Measurements from ENCODE around the gene RS1.

Gene RS1

DNA sequence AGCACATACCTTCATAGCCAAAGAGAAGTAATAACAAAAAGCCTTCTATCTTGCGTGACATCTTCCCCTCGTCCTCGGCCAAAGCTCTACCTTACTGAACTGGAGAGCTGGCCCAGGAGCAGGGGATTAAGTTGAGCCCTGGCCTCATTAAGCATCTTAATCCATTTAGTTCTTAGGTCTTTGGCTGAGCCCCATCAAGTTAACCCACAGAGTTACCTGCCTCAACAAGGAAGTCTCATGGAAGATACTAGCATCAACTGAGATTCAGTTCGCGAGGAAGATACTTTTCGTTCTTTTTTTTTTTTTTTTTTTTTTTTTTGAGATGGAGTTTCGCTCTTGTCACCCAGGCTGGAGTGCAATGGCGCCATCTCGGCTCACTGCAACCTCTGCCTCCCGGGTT lies at the start of gene RS1:
Gene RS1 (minus strand): TSS at position 101 of the 400 bp plus-strand sequence. CDS start 40 bp downstream, at position 61.
- no peak for DNase-seq

DNA sequence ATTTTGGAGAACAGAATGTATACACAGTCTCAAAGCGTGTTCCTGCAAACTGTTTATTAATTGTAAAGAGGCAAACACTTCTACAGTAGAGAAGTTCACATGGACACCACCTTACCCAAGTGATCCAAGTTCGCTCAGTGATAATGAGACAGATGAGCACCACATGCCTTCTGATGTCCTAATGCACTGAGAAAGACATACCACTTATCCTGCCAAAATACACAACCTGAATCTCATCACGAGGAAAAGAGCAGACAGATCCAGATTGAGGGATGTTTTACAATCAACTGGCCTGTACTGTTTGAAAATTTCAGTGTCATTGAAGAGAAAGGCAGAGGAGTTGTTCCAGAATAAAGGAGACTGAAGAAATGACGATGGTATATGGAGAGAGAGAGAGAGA lies 47.9 kb upstream of the RS1 start:
- no peak for DNase-seq

DNA sequence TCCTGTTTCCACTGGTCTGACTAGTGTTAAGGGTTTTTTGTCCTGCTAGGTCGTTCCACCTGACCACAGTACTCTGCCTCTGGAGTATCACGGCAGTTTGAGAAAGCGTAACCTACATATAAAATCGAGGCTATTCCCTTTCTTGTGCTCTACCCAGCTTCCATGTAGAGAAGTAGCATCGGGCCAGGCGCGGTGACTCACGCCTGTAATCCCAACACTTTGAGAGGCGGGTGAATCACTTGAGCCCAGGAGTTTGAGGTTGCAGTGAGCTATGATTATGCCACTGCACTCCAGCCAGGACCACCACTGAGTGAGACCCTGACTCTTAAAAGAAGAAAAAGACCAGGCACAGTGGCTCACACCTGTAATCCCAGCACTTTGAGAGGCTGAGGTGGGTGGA lies 43.0 kb upstream of the RS1 start:
- DNase-seq: no peak

DNA sequence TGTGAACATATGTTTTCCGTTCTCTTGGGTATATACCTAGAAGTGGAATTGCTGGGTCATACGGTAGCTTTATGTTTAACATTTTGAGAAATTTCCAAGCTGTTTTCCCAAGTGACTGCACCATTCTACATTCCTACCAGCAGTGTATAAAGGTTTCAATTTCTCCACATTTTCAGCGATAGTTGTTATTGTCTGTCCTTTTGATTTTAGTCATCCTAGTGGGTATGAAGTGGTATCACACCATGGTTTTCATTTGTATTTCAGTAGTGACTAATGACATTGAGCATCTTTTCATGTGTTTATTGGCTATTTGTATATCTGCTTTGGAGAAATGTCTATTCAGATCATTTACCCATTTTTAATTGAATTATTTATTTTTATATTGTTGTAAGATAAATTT lies 37.9 kb upstream of the RS1 start:
- peak; percentile 14 for DNase-seq

DNA sequence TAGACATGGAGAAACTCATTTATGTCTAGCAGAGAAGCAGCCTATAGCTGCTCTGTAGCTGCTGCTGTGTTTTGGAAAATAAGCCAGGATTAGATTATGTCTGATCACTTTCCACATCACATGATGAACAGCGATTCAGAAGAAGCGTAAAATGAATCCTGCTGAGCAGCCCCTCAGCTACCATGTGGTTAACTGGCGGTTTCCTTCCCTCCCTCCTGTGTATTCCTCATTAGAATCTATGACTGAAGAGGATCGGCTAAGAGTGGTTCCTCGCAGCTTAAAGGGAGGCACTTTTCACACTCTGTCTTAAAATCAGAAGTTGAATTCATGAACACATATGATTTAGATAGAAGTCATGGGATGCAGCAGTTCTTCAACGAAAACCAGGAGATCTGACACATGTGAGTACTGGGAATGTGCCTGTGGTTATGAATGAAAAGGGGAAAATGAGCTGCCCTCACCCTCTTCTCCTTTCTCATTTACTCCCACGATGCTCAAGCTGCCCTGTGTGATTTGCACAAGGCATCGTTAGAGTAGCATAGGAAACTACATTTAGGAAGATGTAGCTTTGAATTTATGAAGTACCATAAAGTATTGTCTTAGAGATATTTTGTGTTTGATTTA lies 35.6 kb upstream of the RS1 start, which contains the start of gene PPEF1:
Gene PPEF1 (plus strand): TSS at position 220 of the 624 bp plus-strand sequence. CDS start 136 bp downstream, at position 356.
- peak; percentile 1 for DNase-seq

DNA sequence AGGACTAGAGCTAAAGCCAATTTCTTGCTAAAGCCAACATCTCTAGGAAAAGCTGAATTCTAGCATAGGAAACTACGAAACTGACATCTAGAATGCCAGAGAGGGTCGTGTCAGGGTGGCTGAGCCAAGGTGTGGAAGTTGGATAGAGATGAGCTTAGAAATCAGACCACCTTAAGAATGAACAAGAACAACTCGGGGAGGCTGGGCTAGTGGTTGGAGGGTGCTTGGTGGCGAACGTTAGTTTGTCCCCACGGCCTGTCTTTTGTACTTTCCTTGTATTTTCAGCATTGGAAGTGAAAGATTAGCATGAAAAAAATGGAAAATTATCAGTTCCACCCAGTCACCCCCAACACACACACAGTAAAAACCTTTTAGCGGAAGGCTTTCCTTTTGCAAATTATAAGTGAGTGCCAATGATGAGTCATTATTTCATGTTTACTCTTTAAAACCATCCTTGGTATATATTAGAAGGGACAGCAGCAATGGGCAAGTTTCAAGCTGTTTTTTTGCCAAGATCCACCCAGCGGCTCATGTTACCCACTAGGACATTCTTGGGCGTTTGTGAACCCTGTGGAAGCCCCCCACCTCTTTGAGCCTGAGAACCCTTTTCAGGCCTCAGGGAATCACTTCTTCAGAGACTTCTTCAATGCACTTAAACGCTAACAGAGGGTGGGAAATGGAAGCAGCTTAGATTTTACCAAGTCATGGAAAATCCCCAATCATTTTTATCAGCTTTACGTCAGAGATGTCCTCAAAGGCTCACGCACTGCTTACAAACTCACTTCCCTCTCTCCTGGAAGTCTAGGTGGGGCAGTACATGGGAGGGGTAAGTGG lies 30.7 kb upstream of the RS1 start:
- DNase-seq: no peak

DNA sequence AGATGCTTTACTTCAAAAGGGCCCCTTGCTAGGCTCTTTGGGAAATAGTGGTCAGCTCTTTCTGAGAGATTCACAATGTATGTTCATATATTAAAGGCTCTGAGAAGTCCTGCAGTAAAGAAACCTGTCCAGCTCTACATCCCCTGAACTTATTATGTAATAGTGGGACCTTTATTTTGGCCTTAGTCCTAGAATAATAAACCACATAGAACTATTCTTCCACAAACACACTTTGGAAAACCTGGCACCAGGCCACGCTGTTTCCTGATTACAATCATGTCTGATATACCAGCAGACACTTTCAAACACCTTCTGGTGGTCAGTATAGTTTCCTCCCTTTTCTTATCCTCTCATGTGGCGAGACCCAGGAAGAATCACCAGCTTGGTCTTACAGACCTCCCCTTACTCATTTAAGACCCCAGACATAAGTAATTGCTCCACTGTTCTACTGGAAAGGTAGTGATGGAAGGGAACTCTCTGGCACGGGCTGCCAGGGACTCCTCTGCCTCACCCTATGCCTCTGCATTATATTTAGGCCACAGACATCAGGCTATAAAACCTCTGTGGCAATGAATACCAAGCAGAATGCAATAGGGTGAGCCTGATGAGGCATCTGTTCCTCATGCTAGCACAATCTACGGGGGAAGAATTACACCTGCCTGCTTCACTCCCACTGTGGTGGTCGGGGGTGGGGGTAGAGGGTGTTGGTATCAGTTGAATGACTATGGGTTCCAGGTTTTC lies 29.9 kb upstream of the RS1 start:
- no peak for DNase-seq

DNA sequence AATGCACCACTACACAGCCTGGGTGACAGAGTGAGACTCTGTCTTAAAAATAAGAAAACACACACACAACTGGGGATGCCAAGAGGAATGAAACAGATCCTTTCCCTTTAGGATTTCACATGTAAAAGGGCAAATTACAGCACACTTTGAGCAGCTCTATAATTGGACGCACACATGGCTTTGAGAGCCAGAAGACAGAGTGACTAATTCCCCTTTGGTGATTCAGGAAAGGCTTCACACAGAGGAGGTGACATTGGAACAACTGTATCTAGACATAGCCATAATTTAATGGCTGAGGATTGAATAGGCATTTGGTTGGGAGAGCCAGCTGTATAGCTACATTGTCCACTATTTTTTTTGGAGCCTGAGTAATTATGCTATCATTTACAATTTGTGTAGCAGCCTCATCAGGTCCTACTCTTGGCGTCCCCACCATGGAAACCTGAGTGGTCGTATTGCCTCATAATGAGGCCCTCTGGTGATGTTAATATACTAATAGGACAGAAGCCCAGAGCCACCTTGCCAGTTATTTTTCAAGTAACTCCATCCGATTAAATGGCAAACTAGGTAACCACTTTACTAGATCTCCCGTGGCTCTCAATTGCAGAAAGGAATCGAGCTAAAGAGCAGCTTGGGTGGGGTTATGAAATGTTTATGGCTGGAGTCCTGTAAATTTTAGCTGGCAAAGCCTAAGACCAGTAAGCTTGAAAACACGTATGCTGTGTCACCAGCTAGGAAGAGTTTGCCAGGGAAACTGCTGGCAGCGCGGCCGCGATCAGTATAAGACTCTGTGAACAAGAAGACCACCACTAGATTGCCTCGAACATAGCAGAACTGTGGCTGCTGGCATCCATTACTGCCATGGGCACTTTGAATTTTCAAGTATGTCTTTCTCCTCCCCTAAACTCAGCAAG lies 27.1 kb upstream of the RS1 start:
- DNase-seq: peak; percentile 18

DNA sequence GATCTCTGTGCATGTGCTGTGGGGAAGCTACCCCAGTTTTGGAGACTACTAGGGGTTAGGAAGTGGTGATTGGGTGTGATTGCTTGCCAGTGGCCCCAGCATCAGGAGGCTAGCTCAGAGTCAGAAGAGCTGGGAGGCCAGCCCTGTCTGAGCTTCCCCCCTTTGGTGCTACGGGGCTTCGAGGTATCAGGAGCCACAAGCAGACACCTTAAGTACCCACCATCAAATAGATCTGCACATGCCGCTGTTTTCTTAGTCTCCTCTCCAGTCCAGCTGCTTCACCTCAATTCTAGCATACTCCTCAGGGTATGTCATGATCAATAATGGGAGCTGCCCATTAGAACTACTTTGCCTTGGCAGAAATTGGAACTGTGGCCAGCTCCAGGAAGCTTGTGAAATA lies 24.7 kb upstream of the RS1 start:
- no peak for DNase-seq

DNA sequence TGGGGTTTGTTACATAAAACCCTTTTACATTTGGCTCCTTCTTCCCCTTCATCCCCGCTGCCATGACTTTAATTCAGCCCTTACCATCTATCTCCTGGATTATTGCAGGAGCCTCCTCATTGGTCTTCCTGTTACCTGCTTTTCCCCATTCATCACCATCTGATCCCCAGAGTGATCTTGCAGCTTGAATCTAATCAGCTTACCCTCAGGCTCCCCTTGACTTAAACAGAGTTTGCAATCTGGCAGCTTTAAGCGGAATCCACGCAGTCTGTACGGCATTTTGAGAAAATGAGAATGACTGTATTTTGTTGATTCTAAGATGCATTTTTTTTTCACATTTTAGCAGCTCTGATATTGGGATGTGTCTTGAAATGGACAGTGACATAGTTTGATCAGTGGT lies 20.6 kb upstream of the RS1 start:
- no peak for DNase-seq

DNA sequence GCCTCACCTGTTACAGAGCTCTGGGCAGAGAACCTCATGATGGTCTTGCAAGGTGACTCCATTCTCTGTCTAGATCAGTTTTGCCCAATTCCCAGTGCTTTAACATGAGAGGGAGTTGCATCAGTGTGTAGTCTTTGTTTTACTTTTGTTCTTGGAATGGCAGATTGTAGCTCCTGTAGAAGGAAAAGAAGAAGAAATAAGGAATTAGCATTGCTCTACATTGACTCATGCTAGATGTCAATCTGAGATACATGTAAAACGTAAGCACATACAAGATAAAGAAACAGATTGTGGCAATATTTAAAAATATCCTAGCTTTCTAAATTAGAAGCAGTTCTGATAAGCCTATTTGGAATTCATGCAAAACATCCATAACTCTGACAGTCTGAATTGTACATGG lies 19.5 kb upstream of the RS1 start:
- no peak for DNase-seq

DNA sequence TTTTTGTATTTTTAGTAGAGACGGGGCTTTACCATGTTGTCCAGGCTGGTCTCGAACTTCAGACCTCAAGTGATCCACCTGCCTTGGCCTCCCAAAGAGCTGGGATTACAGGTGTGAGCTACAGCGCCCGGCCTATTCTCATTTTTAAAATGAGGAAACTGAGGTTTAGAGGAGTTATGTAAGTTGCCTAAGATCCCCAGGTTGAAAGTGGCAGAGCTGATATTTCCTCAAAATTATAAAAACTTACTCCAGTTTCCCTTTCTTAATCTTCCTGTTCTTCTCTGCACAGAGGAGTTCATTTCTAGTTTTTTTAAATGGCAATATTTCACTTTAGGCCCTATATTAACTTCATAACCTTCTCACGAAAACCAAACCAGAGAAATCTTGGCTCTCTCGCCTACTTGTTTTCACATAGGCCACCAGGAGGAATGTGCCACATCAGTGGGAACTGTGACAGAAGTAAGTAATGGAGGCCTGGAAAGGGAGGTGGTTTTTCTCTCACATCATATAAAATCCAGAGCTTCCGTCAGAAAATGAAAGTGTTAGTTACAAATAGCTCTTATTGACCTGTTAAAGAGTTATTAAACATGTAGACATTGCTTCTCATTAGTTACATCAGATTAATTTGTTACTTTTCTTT lies 16.1 kb upstream of the RS1 start:
- DNase-seq: no peak

DNA sequence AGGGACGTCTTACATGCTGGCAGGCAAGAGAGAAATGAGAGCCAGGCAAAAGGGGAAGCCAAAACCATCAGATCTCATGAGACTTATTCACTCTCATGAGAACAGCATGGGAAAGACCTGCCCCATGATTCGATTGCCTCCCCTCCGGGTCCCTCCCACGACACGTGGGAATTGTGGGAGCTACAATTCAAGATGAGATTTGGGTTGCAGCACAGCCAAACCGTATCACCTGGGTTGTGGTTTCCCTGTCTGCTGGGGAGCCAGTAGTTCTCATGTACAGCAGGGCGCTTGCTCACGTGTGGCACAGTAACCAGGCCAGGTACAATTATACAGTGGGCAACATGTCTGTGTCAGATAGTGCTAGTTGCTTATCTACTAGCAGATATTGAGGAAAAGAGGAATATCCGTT lies 11.1 kb upstream of the RS1 start:
- DNase-seq: no peak

DNA sequence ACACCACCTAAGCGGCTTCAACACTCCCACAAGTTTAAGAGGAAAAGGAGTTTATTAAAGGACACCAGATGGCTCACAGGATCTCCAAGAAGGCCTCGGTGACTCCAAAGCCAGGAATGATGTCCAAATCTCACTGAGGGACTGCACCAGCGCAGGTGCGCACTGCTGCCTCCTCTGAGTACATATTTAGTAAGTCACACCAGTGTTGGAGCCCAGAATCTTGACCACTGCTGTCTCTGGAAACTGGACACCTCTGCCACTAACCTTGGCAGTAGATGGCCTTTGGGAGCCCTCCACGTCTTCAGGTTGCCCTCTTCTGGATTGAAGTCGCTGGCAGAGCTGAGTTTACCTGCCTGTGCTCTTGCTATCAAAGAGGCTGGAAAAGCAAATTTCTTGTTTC lies 10.1 kb upstream of the RS1 start:
- no peak for DNase-seq

DNA sequence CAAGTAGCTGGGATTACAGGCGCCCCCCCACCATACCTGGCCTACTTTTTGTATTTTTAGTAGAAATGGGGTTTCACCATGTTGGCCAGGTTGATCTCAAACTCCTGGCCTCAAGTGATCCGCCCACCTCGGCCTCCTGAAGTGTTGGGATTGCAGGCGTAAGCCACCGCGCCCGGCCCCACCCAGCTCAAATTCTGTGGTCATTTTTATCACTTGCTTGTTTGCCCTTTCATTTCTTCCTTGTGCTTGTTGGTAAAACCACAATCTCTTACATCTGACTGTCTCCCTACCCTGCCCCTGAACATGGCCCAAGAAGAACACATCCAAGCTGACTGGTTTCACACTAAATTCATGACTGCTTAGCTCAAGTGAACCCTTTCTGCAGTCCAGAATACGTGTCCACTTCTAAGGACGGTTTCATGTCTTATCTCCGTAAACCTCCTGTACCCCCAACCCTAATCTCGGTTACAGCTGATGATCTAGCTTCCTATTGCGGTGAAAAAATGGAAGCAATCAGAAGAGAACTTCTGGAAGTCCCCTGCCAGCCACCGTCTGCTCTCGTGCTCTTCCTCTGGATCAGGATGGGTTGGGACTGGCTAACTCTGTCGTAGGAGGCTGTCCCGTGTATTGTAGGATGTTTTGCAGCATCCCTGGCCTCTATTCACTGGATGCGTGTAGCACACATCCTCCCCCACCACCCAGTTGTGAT lies 5.4 kb upstream of the RS1 start:
- no peak for DNase-seq

DNA sequence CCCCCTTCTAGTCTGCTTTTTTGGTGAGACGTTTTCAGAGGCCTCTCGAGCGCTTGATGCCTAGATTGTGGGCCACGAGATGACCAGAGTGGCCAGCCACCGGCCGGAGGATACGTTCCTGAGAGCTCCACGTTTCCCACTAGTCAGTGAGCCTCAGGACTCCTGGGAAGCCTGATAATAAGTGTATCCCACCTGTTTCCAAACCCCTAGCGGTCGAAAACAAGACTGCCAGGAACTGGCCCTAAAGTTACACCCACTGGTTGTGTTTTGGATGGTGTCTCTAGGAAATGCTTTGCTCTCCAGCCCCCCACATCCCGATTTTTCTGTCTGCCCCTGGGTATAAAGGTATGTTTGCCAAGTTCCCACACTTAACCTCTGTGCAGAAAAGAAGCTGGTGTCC lies 4.6 kb upstream of the RS1 start:
- no peak for DNase-seq

DNA sequence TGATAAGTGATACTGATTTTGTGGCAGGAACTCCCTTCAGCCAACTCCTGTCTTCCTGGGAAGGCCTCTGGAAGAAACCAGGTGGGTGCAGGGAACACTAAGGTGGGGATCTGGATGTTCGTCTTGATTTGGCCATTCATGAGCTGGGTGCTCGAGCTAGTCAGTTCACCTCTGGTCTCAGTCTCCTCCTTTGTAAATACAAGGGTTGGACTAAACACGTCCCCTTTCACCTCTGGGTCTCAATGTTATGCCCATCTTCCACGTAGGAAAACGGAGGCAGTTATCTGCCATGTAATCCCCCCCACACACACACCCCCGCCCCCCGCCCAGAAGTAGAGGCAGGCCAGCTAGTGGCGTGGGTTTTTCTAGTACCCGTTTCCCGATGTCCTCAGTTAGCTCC lies 4.1 kb upstream of the RS1 start:
- no peak for DNase-seq

DNA sequence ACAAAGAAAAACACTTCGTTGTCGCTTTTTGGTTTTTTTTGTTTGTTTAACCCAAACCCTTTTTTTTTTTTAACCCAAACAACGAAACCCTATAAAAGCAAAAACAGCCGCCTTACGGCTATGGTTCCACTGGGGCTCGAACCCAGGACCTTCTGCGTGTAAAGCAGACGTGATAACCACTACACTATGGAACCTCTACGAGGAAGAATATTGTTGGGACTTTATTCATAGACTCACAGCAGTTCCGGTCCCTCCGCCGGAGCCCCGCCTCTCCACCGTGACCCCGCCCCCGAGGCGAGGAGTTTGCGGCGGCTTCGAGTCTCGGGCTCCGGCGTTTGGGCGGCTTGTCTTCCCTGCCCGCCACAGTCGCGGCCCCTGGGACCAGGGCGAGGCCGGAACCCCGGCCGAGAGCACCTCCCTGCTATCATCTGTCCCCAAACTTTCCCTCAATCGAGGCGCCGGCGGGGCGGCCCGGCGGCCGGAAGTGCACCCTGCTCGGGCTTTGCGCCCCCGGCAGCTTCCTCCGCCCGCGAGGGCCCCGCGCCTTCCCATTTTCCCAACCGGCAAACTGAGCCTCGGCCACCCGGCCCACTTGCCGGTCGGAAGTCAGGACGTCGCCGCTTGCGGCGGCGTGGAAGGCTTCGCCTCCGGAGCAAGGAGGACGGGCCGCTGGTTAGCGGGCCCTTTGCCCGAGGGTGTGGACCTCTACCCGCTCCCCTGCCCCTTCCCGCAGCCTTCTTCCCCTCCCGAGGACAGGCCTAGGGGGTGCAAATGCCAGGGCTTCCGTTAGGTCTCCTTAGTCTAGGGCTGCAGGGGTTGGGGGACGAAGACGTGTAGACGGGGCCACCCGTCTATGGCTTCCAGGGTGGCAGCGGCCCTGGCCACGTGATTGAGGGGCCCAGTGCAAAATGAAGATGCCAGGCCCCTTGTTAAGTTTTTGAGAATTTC lies 3.2 kb upstream of the RS1 start:
- DNase-seq: peak; percentile 63

DNA sequence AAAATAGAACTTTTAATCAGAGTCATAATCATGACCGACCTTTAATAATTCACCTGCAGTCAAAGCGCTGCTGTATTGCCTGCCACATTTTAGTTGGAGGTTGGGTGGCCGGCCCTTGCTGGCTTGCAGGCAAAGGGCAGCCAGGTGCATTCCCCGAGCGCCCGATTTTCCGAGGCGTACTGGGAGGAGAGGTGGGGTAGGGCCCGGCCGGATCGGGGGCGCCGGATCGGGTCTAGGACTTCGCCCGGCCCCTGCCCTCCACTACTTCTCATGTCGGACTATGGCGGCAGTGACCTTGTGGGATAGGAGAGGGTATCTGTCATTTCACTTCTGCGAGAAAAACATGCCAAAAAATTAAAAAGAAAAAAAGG lies 2.5 kb upstream of the RS1 start:
- DNase-seq: no peak

DNA sequence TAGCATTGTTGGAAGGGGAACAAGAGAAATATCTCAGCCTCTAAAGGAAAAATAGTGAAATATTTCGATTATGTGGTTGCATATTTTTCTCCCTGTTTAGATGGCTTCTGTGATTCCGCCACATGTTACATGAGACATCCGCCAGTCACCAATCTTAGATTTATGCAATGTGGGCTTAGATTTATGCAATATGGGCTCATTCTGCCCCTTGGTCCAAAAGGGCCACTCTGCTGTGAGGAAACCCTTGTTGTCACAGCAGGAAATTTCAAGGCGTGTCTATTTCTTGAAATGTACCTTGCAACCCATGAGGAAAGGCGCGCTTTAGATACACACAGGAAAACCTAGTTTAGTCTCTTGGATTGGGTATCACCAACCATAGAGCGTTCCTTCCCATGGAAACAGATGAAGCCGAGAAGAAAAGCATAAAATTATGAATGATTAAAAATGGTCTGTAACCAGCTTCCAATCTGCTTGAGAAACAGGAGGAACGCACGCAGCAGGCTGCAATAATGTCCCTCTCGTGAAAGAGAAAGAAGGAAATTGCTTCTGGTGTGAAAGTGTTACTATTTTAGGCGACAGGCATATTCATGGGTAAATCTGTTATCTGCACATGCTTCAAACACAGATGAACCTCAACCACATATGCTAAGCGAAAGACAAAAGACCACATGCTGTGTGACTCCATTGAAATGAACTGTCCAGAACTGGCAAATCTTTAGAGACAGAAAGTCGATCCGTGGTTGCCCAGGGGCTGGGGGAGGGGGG lies 3.7 kb downstream of the RS1 start:
- no peak for DNase-seq

Measured in NCI-H2171 treated with DMSO at 0.1 percent for 48 hours (cell line).